GM23338 (cell line): ENCODE measurements around the gene ZNF322. TPM values are rescaled to one million over a fixed set of nuclear protein-coding genes. Genes with fewer than 3 reads are reported as not detected.

ENCODE experiments used
- ATAC-seq: fragments of 200-7000 bp; cut with Tn5 transposase; 3 replicates; pipeline ENCODE4 v1.9.1; 2020
- DNase-seq: peaks from one replicate; pipeline ENCODE4 v3.0.0-alpha.2; 2015; ENCODE audit warnings: low spot score
- H2AFZ ChIP-seq: fragments of 200-600 bp; sonication (generic); 2 replicates; pipeline ENCODE4 v1.8.0; 2016; ENCODE audit warnings: antibody characterized with exemption, mild to moderate bottlenecking, moderate library complexity
- H3F3A ChIP-seq: fragments of 200-600 bp; sonication (generic); replicated peaks from 2 replicates; pipeline ENCODE4 v1.8.0; 2017; ENCODE audit warnings: antibody characterized with exemption, mixed run types, low read depth
- H3K27ac ChIP-seq: fragments of 200-600 bp; sonication (generic); 2 replicates; pipeline ENCODE4 v1.6.1; 2016; ENCODE audit warnings: low read depth
- H3K27me3 ChIP-seq: fragments of 200-600 bp; sonication (generic); 2 replicates; pipeline ENCODE4 v1.8.0; 2016; ENCODE audit warnings: mild to moderate bottlenecking, mixed run types, moderate library complexity; ENCODE audit not compliant: insufficient read depth
- H3K36me3 ChIP-seq: fragments of 200-600 bp; sonication (generic); 2 replicates; pipeline ENCODE4 v1.8.0; 2016; ENCODE audit warnings: mild to moderate bottlenecking; ENCODE audit not compliant: insufficient read depth
- H3K4me1 ChIP-seq: fragments of 200-600 bp; sonication (generic); 2 replicates; pipeline ENCODE4 v1.8.0; 2016; ENCODE audit warnings: mild to moderate bottlenecking, moderate library complexity; ENCODE audit not compliant: insufficient read depth
- H3K4me2 ChIP-seq: fragments of 200-600 bp; sonication (generic); 2 replicates; pipeline ENCODE4 v1.7.1; 2017; ENCODE audit warnings: mixed run types
- H3K4me3 ChIP-seq: fragments of 200-600 bp; sonication (generic); 2 replicates; pipeline ENCODE4 v1.6.1; 2016; ENCODE audit warnings: mixed run types
- H3K79me2 ChIP-seq: fragments of 200-600 bp; sonication (generic); replicated peaks from 2 replicates; pipeline ENCODE4 v1.8.0; 2017; ENCODE audit warnings: mild to moderate bottlenecking; ENCODE audit not compliant: insufficient read depth
- H3K9me2 ChIP-seq: fragments of 200-600 bp; sonication (generic); 2 replicates; pipeline ENCODE4 v1.8.0; 2017; ENCODE audit not compliant: insufficient read depth
- H4K20me1 ChIP-seq: fragments of 200-600 bp; sonication (generic); replicated peaks from 2 replicates; pipeline ENCODE4 v1.8.0; 2017; ENCODE audit warnings: mild to moderate bottlenecking; ENCODE audit not compliant: insufficient read depth
- H3K27ac Mint-ChIP-seq: 2 replicates; pipeline ENCODE4 v1.8.0; 2020; ENCODE audit warnings: inconsistent platforms, mild to moderate bottlenecking, moderate library complexity, mixed read lengths
- H3K27me3 Mint-ChIP-seq: 3 replicates; pipeline ENCODE4 v1.8.0; 2022; ENCODE audit warnings: low read depth, mild to moderate bottlenecking, moderate library complexity, mixed read lengths, inconsistent platforms; ENCODE audit not compliant: insufficient read depth, poor library complexity
- H3K36me3 Mint-ChIP-seq: 3 replicates; pipeline ENCODE4 v1.8.0; 2021; ENCODE audit warnings: low read depth, mild to moderate bottlenecking, inconsistent platforms, moderate library complexity, mixed read lengths
- H3K4me1 Mint-ChIP-seq: 3 replicates; pipeline ENCODE4 v1.8.0; 2020; ENCODE audit warnings: mild to moderate bottlenecking, inconsistent platforms, mixed read lengths
- H3K4me3 Mint-ChIP-seq: 3 replicates; pipeline ENCODE4 v1.8.0; 2021; ENCODE audit warnings: moderate library complexity, mild to moderate bottlenecking, inconsistent platforms, mixed read lengths
- H3K9me3 Mint-ChIP-seq: 3 replicates; pipeline ENCODE4 v1.8.0; 2020; ENCODE audit warnings: moderate library complexity, mild to moderate bottlenecking, inconsistent platforms, mixed read lengths
- CREB1 ChIP-seq: fragments of 250-450 bp; sonication (Bioruptor Pico); IDR thresholded peaks from 2 replicates; pipeline ENCODE4 v1.5.0; 2020; ENCODE audit warnings: low read depth, mild to moderate bottlenecking, moderate library complexity
- CTCF ChIP-seq, 2 experiments: fragments of 200-600 bp in 1 of 2; sonication (generic) in 1 of 2; conservative IDR thresholded peaks; 2 replicates each; pipeline versions ENCODE4 v1.5.1 to v1.6.1; 2016 to 2017; ENCODE audit warnings: antibody characterized with exemption in 2 of 2, low read depth in 2 of 2, mild to moderate bottlenecking in 2 of 2, moderate library complexity in 1 of 2
- EZH2 ChIP-seq: fragments of 200-600 bp; sonication (generic); IDR thresholded peaks from one replicate; pipeline ENCODE4 v1.8.0; 2017; ENCODE audit warnings: antibody characterized with exemption, mild to moderate bottlenecking, low read depth; ENCODE audit not compliant: unreplicated experiment
- EZH2phosphoT487 ChIP-seq: fragments of 200-600 bp; sonication (generic); IDR thresholded peaks from one replicate; pipeline ENCODE4 v1.8.1; 2018; ENCODE audit warnings: antibody characterized with exemption; ENCODE audit not compliant: unreplicated experiment
- NANOG ChIP-seq: IDR thresholded peaks from 2 replicates; pipeline ENCODE4 v1.6.1; 2016; ENCODE audit warnings: antibody characterized with exemption, borderline replicate concordance
- POLR2AphosphoS5 ChIP-seq: IDR thresholded peaks from 2 replicates; pipeline ENCODE4 v1.6.1; 2016; ENCODE audit warnings: antibody characterized with exemption, low read depth
- REST ChIP-seq: IDR thresholded peaks from one replicate; pipeline ENCODE4 v1.6.1; 2018; ENCODE audit warnings: antibody characterized with exemption; ENCODE audit not compliant: unreplicated experiment
- STAT1 ChIP-seq: IDR thresholded peaks from one replicate; pipeline ENCODE4 v1.6.1; 2016; ENCODE audit warnings: antibody characterized with exemption; ENCODE audit not compliant: unreplicated experiment
- polyA plus RNA-seq: library from polyadenylated mRNA; unstranded; fragments of >200 nt; fragmentation: Nextera tagmentation; extraction: Ambion mirVana; gene quantifications from 2 replicates; pipeline ENCODE4 v1.2.1, GENCODE V29; 2016
- total RNA-seq: library from RNA; depleted of rRNA; stranded (reverse); fragments of >200 nt; shearing (Covaris generic); gene quantifications from 2 replicates; pipeline ENCODE4 v1.2.3, GENCODE V29; 2014

The ZNF322 gene
- total and polyA plus RNA-seq, 2 experiments from 2014 or later = 43.3 to 61.0 TPM

GRCh38 chr6:26660000-26660361, 435 bp upstream of the ZNF322 start:
- Histone ChIP-seq H4K20me1 (peaks cover 8% of the 10 kb centered on the region; the same call in 1 of the 2 replicates), H3K27ac (no peak overlapping the region), H3K9me2 (no peaks in the 10 kb centered on the region), H2AFZ (peak overlapping the region; percentile 99), H3K4me3 (peak overlapping the region; percentile 77), H3K36me3 (peaks cover 9% of the 10 kb centered on the region; the same call in 1 of the 2 replicates), H3K27me3 (peaks cover 16% of the 10 kb centered on the region; the same call in 1 of the 2 replicates), H3K4me1 (peaks cover 8% of the 10 kb centered on the region), H3K4me2 (peak overlapping the region; percentile 87), H3F3A (no peaks in the 10 kb centered on the region), H3K79me2 (peaks cover 41% of the 10 kb centered on the region)
- Mint-ChIP-seq H3K9me3 (no peaks in the 10 kb centered on the region), H3K27ac (no peak overlapping the region), H3K4me1 (peaks cover 7% of the 10 kb centered on the region), H3K36me3 (peaks cover 4% of the 10 kb centered on the region; the same call in 1 of the 3 replicates), H3K27me3 (peaks cover 6% of the 10 kb centered on the region), H3K4me3 (peak overlapping the region; percentile 81)
- TF ChIP-seq REST (no peak), CTCF (conservative IDR thresholded peaks at IDR 0.05; ENCODE audit: low read depth in 2 of 2) (peak in 1 of 2 experiments; percentile 43; a peak in 2 of 4 replicates), POLR2AphosphoS5 (no peak)
- peak; percentile 21 for ATAC-seq
- DNase-seq = peak; percentile 35

GRCh38 chr6:26657256-26657655, 2.3 kb downstream of the ZNF322 start:
- Histone ChIP-seq H3K4me3 (no peak overlapping the region), H3K4me1 (peaks cover 8% of the 10 kb centered on the region), H3F3A (no peaks in the 10 kb centered on the region), H3K79me2 (peaks cover 59% of the 10 kb centered on the region), H3K27ac (no peak overlapping the region), H3K27me3 (peaks cover 11% of the 10 kb centered on the region; the same call in 1 of the 2 replicates), H3K9me2 (no peaks in the 10 kb centered on the region), H3K36me3 (peaks cover 9% of the 10 kb centered on the region; the same call in 1 of the 2 replicates), H3K4me2 (no peak overlapping the region), H4K20me1 (peaks cover 16% of the 10 kb centered on the region; the same call in 1 of the 2 replicates), H2AFZ (no peak overlapping the region)
- H3K4me3 Mint-ChIP-seq = no peak overlapping the region
- H3K9me3 Mint-ChIP-seq = no peaks in the 10 kb centered on the region
- H3K27ac Mint-ChIP-seq = no peak overlapping the region
- H3K27me3 Mint-ChIP-seq = peaks cover 5% of the 10 kb centered on the region
- DNase-seq (no peak), ATAC-seq (no peak)
- peaks cover 13% of the 10 kb centered on the region; the same call in 2 of the 3 replicates for H3K36me3 Mint-ChIP-seq
- H3K4me1 Mint-ChIP-seq = peaks cover 7% of the 10 kb centered on the region
- TF ChIP-seq CREB1 (CRISPR knock-in tag) (no peak), NANOG (no peak), POLR2AphosphoS5 (no peak), EZH2phosphoT487 (no peak), EZH2 (no peak), STAT1 (no peak), CTCF (conservative IDR thresholded peaks at IDR 0.05; ENCODE audit: low read depth in 2 of 2) (no peak)
